IPS DF 4.7 (cell line): ENCODE data around the gene LRRC1.
"Not testable (repeated sequence)": the region's sequence is repeated elsewhere in the genome, so short reads cannot be mapped to it uniquely, and the experiment has no call there.

Source experiments
- DNase-seq: peaks from one replicate; pipeline ENCODE4 v3.0.0-alpha.2; 2013; ENCODE audit warnings: low spot score; ENCODE audit errors: extremely low read depth

LRRC1 gene

GRCh38 chr6:53794720-53795339 lies at the start of gene LRRC1:
LRRC1 (plus strand) TSS chr6:53795005; CDS start chr6:53795257, 252 bp downstream.
- no peak for DNase-seq

GRCh38 chr6:53746442-53747103 lies 48.2 kb upstream of the LRRC1 start:
- DNase-seq = no peak

- no peak for DNase-seq
These were observed 44.7 kb upstream of the LRRC1 start for GRCh38 chr6:53750052-53750650.

- no peak for DNase-seq
These were observed 43.4 kb upstream of the LRRC1 start for GRCh38 chr6:53751417-53751816.

- DNase-seq = no peak
These were observed 42.4 kb upstream of the LRRC1 start for GRCh38 chr6:53752440-53752839.

GRCh38 chr6:53752856-53753255 lies 41.9 kb upstream of the LRRC1 start:
- DNase-seq = no peak

GRCh38 chr6:53754330-53754729 lies 40.5 kb upstream of the LRRC1 start:
- DNase-seq = no peak

GRCh38 chr6:53756396-53756795 lies 38.4 kb upstream of the LRRC1 start:
- no peak for DNase-seq

- DNase-seq = no peak
These were observed 36.3 kb upstream of the LRRC1 start for GRCh38 chr6:53758496-53758895.

- no peak for DNase-seq
These were observed 33.8 kb upstream of the LRRC1 start for GRCh38 chr6:53761036-53761435.

GRCh38 chr6:53765270-53765669 lies 29.5 kb upstream of the LRRC1 start:
- no peak for DNase-seq

GRCh38 chr6:53766930-53767329 lies 27.9 kb upstream of the LRRC1 start:
- DNase-seq = no peak

- DNase-seq = no peak
These were observed 26.9 kb upstream of the LRRC1 start for GRCh38 chr6:53767941-53768340.

GRCh38 chr6:53768636-53769035 lies 26.2 kb upstream of the LRRC1 start:
- no peak for DNase-seq

GRCh38 chr6:53770780-53771249 lies 24.0 kb upstream of the LRRC1 start:
- no peak for DNase-seq

GRCh38 chr6:53771785-53772624 lies 22.8 kb upstream of the LRRC1 start:
- DNase-seq = no peak

GRCh38 chr6:53773044-53773696 lies 21.6 kb upstream of the LRRC1 start:
- DNase-seq = no peak

GRCh38 chr6:53776152-53776551 lies 18.7 kb upstream of the LRRC1 start:
- DNase-seq = not testable (repeated sequence)

- DNase-seq = not testable (repeated sequence)
These were observed 9.8 kb upstream of the LRRC1 start for GRCh38 chr6:53784991-53785390.

- DNase-seq = no peak
These were observed 8.0 kb upstream of the LRRC1 start for GRCh38 chr6:53786832-53787231.

GRCh38 chr6:53790886-53791285 lies 3.9 kb upstream of the LRRC1 start:
- DNase-seq = no peak
